DMS114 treated with DMSO at 0.1 percent for 48 hours (cell line): ENCODE data around the gene MEGF6.

Experiments used
- DNase-seq: peaks from one replicate; lab custom pipeline; 2025; ENCODE audit not compliant: unreplicated experiment; lab: John Stamatoyannopoulos, UW

Gene MEGF6

GRCh38 chr1:3463891-3464648 lies 147.2 kb downstream of the MEGF6 start:
- no peak for DNase-seq

- no peak for DNase-seq
Observed at GRCh38 chr1:3463408-3463863, 147.9 kb downstream of the MEGF6 start.

DNA sequence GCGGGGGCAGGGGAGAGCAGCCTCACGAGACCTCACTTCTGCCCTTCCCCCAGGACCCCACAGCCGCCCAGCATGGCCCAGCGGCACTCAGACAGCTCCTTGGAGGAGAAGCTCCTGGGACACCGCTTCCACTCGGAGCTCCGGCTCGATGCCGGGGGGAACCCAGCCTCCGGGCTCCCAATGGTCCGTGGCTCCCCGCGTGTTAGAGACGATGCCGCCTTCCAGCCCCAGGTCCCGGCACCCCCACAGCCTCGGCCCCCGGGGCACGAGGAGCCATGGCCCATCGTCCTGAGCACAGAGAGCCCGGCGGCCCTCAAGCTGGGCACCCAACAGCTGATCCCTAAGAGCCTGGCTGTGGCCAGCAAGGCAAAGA lies 148.3 kb downstream of the MEGF6 start:
- no peak for DNase-seq

DNA sequence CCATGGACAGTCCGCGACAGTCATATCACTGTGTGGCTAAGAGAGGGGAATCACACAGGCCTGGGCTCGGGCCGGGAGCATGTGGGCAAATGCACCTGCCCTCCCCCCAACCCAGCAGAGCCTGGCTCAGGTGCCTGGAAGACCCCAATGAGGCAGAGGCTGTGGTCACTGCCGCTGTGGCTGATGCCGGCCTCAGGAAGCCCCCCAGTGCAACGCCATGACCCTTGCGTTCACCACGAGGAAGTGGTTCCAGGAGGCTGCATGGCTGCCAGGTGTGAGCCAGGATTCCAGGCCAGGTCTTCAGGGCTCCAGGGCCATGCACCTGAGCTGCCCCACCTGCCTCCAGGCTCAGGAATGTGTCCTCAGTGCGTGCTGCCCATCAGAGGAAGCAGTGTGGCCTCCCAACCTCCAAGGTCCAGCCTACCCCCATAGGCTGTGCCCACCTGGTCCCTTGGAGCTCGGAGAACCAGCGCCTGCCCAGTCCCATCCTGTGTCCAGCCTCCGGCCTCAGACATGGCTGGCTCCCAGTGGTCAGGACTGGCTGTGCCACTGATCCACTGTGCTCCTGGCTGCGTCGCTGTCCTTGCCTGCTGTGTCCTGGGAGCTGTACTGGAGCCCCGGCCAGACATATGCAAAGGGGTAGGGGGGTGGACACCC lies 148.8 kb downstream of the MEGF6 start:
- no peak for DNase-seq

- DNase-seq: no peak
Observed at GRCh38 chr1:3461934-3462275, 149.4 kb downstream of the MEGF6 start.

- DNase-seq: no peak
Observed at GRCh38 chr1:3461238-3461933, 149.9 kb downstream of the MEGF6 start.

- no peak for DNase-seq
Observed at GRCh38 chr1:3460672-3461131, 150.6 kb downstream of the MEGF6 start.

GRCh38 chr1:3459940-3460671 lies 151.2 kb downstream of the MEGF6 start:
- no peak for DNase-seq

DNA sequence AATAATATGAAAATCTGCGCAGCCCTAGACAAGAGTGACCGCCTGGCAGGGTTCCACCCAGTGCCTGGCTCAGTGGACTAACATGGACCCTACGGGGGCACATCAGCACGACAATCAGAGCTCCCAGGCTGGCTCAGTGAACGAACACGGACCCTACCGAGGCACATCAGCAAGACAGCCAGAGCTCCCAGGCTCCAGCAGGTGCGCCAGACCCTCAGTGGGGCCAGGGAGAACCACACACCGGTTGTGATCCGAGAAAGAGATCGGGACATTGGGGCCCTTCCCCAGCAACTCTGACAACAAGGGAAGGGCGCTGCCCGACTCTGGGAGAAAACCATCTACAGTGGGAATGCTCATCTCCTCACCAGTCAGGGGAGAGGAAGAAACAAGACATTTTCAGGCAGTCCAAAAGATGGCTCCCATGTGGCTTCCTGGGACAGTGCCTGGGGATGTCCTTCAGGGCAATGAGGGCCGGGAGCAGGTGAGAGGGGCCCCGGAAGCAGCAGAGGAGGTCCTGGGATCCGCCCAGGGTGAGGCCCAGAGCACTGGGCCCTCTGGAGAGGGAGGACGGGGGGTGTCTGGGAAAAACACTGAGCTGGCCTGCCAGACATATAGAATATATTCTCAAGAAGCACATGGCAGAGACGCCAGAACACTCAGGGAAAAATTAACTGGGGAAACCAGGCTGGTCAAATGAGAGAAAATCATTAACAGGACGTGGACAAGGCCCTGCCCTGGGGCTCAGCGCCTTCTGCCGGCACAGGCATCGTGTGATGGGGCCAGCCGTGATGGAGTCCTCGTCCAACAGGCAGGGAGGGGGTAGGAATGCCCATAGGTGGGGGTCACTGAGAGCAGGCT lies 152.0 kb downstream of the MEGF6 start:
- DNase-seq: no peak

GRCh38 chr1:3457910-3458883 lies 153.1 kb downstream of the MEGF6 start:
- DNase-seq: no peak

DNA sequence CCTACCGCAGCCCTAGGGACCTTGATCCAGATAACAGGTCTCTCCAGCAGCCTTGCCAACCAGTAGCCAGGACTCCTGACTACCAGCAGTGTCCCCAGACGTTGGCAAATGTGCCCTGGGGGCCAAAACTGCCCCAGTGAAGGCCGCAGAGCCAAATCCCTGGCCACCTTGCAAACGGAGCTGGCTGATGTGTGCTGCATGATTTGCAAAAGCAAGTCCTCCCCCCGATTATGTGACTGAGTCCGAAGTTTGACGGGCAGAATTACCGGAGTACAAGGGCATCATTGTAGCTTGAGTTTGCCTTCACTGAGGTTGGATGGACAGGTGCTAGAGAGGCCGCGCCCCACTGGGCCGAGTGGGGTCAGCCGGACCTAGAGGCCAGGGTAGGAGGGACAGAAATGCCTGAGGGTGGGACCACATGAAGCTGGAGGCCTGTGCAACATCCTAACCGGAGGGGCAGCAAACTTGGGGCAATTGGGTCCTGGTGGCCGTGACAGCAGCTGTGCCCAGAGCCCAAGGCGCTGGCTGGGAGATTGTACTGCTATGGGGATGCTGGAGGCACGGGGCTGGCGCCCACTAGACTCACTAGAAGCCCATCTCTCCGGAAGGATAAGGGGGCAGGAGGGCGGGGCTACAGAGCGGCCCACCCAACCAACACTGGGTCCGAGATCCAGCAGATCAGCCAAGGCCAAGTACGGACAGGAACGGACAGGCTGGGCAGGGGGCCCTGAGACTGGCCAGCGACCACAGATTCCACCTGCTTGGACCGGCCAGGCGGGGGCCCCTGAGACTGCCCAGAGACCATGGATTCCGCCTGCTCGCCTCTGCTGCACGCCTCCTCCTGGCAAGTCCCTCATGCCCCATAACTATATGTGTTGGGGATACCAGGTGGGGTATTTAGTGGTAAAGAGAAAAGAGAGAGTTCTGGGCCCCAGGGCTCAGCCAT lies 154.1 kb downstream of the MEGF6 start:
- no peak for DNase-seq

GRCh38 chr1:3456449-3456963 lies 154.8 kb downstream of the MEGF6 start:
- DNase-seq: no peak

DNA sequence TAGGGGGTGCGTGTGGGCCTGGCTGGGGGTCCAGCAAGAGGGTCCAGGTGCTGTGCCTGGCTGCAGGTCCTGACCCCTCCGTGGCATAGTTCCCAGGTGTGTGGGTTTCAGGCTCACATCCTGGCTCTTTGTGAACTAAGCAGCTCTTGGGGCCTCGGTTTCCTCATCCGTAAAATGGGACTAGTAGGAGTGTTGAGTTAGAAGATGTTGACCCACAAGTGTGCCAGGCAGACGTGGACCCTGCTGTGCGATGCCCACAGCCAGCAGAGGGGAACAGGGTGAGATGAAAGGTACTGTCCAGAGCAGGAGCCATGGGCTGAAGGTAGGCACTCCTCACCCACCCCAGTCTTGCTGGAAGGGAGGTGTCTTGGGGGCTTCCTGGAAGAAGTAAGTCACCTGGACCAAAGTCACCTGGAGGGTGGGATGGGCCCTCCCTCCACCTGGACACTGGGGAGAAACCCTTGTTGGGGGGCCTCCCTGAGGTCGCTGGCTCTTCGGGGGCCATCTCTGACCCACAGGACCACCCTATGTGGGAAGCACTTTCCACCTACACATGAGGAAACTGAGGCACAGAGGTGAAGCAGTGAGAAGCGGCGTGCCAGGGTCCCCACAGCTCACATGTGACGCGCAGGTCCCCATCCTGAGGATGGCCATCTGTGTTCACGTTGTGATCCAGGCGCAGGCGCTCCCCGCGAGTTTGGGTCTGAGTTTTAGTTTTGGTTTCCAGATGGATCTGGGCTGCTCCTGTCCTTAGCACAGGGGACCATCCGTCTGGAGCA lies 155.4 kb downstream of the MEGF6 start:
- DNase-seq: no peak

GRCh38 chr1:3454811-3455618 lies 156.3 kb downstream of the MEGF6 start:
- DNase-seq: peak; percentile 19

GRCh38 chr1:3453891-3454810 lies 157.2 kb downstream of the MEGF6 start, which contains the start of gene ARHGEF16:
ARHGEF16 (plus strand) TSS chr1:3454665; CDS start chr1:3463085, 8,420 bp downstream.
- peak; percentile 40 for DNase-seq
